Endothelial cell of umbilical vein (primary cell): ENCODE data around the gene INHA. TPM values are rescaled to one million over a fixed set of nuclear protein-coding genes. Genes with fewer than 3 reads are reported as not detected.

Experiments
- BruUV-seq: library from RNA; stranded (reverse); fragments of 400-500 nt; replicated peaks from 2 replicates; lab custom pipeline; 2021; lab: Mats Ljungman, UMichigan
- CTCF ChIA-PET: fragments of 300-600, 350-600 bp; sonication (Branson Sonifier 250); formaldehyde crosslinking; loops from one replicate; lab custom pipeline; 2021; ENCODE audit warnings: antibody characterized with exemption, inconsistent platforms; lab: Charles Lee
- POLR2A ChIA-PET: fragments of 300-600, 350-600 bp; sonication (Branson Sonifier 250); formaldehyde crosslinking; loops from one replicate; lab custom pipeline; 2021; ENCODE audit warnings: antibody characterized with exemption, inconsistent platforms; lab: Charles Lee
- DNase-seq: peaks from one replicate; pipeline ENCODE4 v3.0.0-alpha.2; 2011; ENCODE audit warnings: low read depth, low spot score
- FAIRE-seq: peaks from 2 replicates; lab custom pipeline; 2011; peaks lifted over from hg19 to GRCh38; lab: Jason Lieb, UNC
- H2AFZ ChIP-seq: 2 replicates; pipeline ENCODE4 v1.6.0; 2012; ENCODE audit warnings: low read depth, low read length, control low read depth, inconsistent platforms
- H3K27ac ChIP-seq: 2 replicates; pipeline ENCODE4 v1.5.1; 2011; ENCODE audit warnings: low read depth, mild to moderate bottlenecking, control low read depth, low read length, moderate library complexity; ENCODE audit not compliant: insufficient read depth
- H3K27me3 ChIP-seq, 2 experiments: 2 replicates each; pipeline versions ENCODE4 v1.6.0 to v1.6.1; 2011; ENCODE audit warnings: low read length in 2 of 2, mixed read lengths in 1 of 2; ENCODE audit not compliant: control insufficient read depth in 2 of 2, insufficient read depth in 2 of 2
- H3K36me3 ChIP-seq, 2 experiments: 2 replicates in 1 of 2; 3 replicates in 1 of 2; pipeline ENCODE4 v1.5.1; 2011; ENCODE audit warnings: low read length in 2 of 2, mild to moderate bottlenecking in 1 of 2, moderate library complexity in 1 of 2; ENCODE audit not compliant: control insufficient read depth in 2 of 2, insufficient read depth in 2 of 2; ENCODE audit errors: extremely low read depth in 1 of 2
- H3K4me1 ChIP-seq: 3 replicates; pipeline ENCODE4 v1.5.1; 2011; ENCODE audit warnings: mild to moderate bottlenecking, low read length; ENCODE audit not compliant: control insufficient read depth, insufficient read depth; ENCODE audit errors: extremely low read depth
- H3K4me2 ChIP-seq: 2 replicates; pipeline ENCODE4 v1.6.1; 2011; ENCODE audit warnings: low read length, control low read depth, mixed read lengths; ENCODE audit not compliant: insufficient read depth
- H3K4me3 ChIP-seq, 3 experiments: fragments of 200-600 bp in 1 of 3; sonication (generic), shearing (Covaris generic) in 1 of 3; replicated peaks in 1 of 3; 2 replicates each; pipeline ENCODE4 v1.5.1; 2011 to 2016; ENCODE audit warnings: control low read depth in 3 of 3, low read length in 3 of 3, mild to moderate bottlenecking in 2 of 3, inconsistent platforms in 1 of 3, low read depth in 1 of 3, moderate library complexity in 1 of 3; ENCODE audit not compliant: insufficient read depth in 1 of 3
- H3K79me2 ChIP-seq: 2 replicates; pipeline ENCODE4 v1.6.0; 2012; ENCODE audit warnings: low read length, inconsistent platforms; ENCODE audit not compliant: control insufficient read depth, insufficient read depth
- H3K9ac ChIP-seq: replicated peaks from 2 replicates; pipeline ENCODE3; 2011; ENCODE audit warnings: low read length, control low read depth; ENCODE audit not compliant: insufficient read depth; ENCODE audit errors: extremely low read depth
- H3K9me1 ChIP-seq: replicated peaks from 3 replicates; pipeline ENCODE4 v1.6.0; 2011; ENCODE audit warnings: mild to moderate bottlenecking, low read length; ENCODE audit not compliant: control insufficient read depth, insufficient read depth; ENCODE audit errors: extremely low read depth
- H3K9me3 ChIP-seq: replicated peaks from 2 replicates; pipeline ENCODE4 v1.5.1; 2012; ENCODE audit warnings: low read length, inconsistent platforms; ENCODE audit not compliant: control insufficient read depth, insufficient read depth
- H4K20me1 ChIP-seq: replicated peaks from 2 replicates; pipeline ENCODE3; 2011; ENCODE audit warnings: mild to moderate bottlenecking, low read length; ENCODE audit not compliant: control insufficient read depth, insufficient read depth; ENCODE audit errors: extremely low read depth
- CTCF ChIP-seq, 2 donors: IDR thresholded peaks; 1 replicate in 1 of 2; 2 replicates in 1 of 2; pipeline ENCODE4 v1.5.1; 2011; ENCODE audit warnings: low read length in 2 of 2, mild to moderate bottlenecking in 2 of 2, moderate library complexity in 2 of 2, control low read depth in 1 of 2, inconsistent platforms in 1 of 2, low read depth in 1 of 2; ENCODE audit not compliant: insufficient read depth in 1 of 2; ENCODE audit errors: extremely low read depth in 1 of 2
- EZH2 ChIP-seq: IDR thresholded peaks from 2 replicates; pipeline ENCODE4 v1.6.1; 2012; ENCODE audit warnings: borderline replicate concordance, low read depth, mild to moderate bottlenecking, moderate library complexity, low read length, inconsistent platforms; ENCODE audit not compliant: severe bottlenecking
- FOS ChIP-seq: IDR thresholded peaks from 2 replicates; pipeline ENCODE4 v1.6.1; 2011; ENCODE audit warnings: mild to moderate bottlenecking, low read length, moderate library complexity, borderline replicate concordance; ENCODE audit not compliant: insufficient read depth
- GATA2 ChIP-seq: IDR thresholded peaks from 2 replicates; pipeline ENCODE4 v1.7.0; 2011; ENCODE audit warnings: low read depth, mild to moderate bottlenecking, moderate library complexity, mixed read lengths, low read length; ENCODE audit not compliant: insufficient read length, insufficient read depth
- JUN ChIP-seq: IDR thresholded peaks from 2 replicates; pipeline ENCODE4 v1.6.1; 2011; ENCODE audit warnings: borderline replicate concordance, low read depth; ENCODE audit not compliant: insufficient read length, insufficient read depth
- MAX ChIP-seq: IDR thresholded peaks from 2 replicates; pipeline ENCODE4 v1.6.1; 2011; ENCODE audit not compliant: insufficient read depth, insufficient read length
- MYC ChIP-seq: IDR thresholded peaks from one replicate; pipeline ENCODE4 v1.6.1; 2011; ENCODE audit warnings: mild to moderate bottlenecking, low read depth, low read length
- POLR2A ChIP-seq: IDR thresholded peaks from 2 replicates; pipeline ENCODE4 v1.6.1; 2012; ENCODE audit warnings: low read depth, mild to moderate bottlenecking, control low read depth, low read length
- POLR2AphosphoS5 ChIP-seq: IDR thresholded peaks from 2 replicates; pipeline ENCODE4 v1.6.1; 2012; ENCODE audit warnings: low read depth, mild to moderate bottlenecking, control low read depth, low read length, moderate library complexity; ENCODE audit not compliant: insufficient read depth
- dilution Hi-C: fragments of 300-500 bp; cut with MboI; formaldehyde crosslinking; loops from one replicate; pipeline ENCODE4 v1.15.0; 2019; ENCODE audit warnings: low sequenced_read_pairs; ENCODE audit not compliant: extremely low pct_ligation_motif_present
- intact Hi-C: fragments of 100-400 bp; cut with micrococcal nuclease; formaldehyde crosslinking; loops from one replicate; pipeline ENCODE4 v1.10.0; 2022
- polyA plus RNA-seq, 4 experiments: library from polyadenylated mRNA; depleted of rRNA in 3 of 4; stranded (reverse) in 3 of 4; unstranded in 1 of 4; fragments of >200 nt; gene quantifications; 2 replicates each; pipeline versions ENCODE4 v1.2.1 to v1.2.3, GENCODE V29; 2011 to 2012; ENCODE audit warnings: missing spikeins in 1 of 4
- total RNA-seq: library from RNA; stranded (reverse); gene quantifications from 2 replicates; pipeline ENCODE4 v1.2.3, GENCODE V29; 2021

The INHA gene
- total and polyA plus RNA-seq, 2 donors (not counting 3 experiments of a cell fraction or from before 2014, with no cell fraction given), result 0.06 TPM; not detected in 1

GRCh38 chr2:219620546-219620945 lies 48.4 kb downstream of the INHA start:
- dilution Hi-C loops (no loop called here), intact Hi-C loops (no loop called here)
- no TSS peak for BruUV-seq
- no peak overlapping the region for H3K4me2 ChIP-seq
- no peak overlapping the region for H2AFZ ChIP-seq
- ChIA-PET POLR2A (no interaction called here), CTCF (interaction anchor here (1.3 kb wide), 1 partner anchor 111 kb away, joined by 5 read pairs; no protein-coding TSS in a partner anchor)
- H3K4me3 ChIP-seq, result no peak overlapping the region
- no peaks in the 10 kb centered on the region for H3K4me1 ChIP-seq
- no peak overlapping the region for H3K9ac ChIP-seq
- no peak for FAIRE-seq
- TF ChIP-seq POLR2AphosphoS5, result no peak
- TF ChIP-seq CTCF (IDR thresholded peaks at IDR 0.05; ENCODE audit: extremely low read depth in 1 of 2, insufficient read depth in 1 of 2, low read depth in 1 of 2, low read length in 2 of 2), result no peak
- TF ChIP-seq FOS, result no peak
- no peak for TF ChIP-seq MYC
- TF ChIP-seq GATA2, result no peak
- TF ChIP-seq EZH2, result no peak
- no peak for TF ChIP-seq JUN
- no peak for TF ChIP-seq MAX
- TF ChIP-seq POLR2A, result no peak
- no peak overlapping the region for H3K27ac ChIP-seq
- no peaks in the 10 kb centered on the region for H3K9me3 ChIP-seq
- DNase-seq, result no peak
- no peaks in the 10 kb centered on the region for H4K20me1 ChIP-seq
- H3K9me1 ChIP-seq, result no peaks in the 10 kb centered on the region
- peaks cover 0 to 5% of the 10 kb centered on the region in 2 experiments for H3K36me3 ChIP-seq
- H3K27me3 ChIP-seq, result peaks cover 2 to 5% of the 10 kb centered on the region in 2 experiments
- H3K79me2 ChIP-seq, result no peaks in the 10 kb centered on the region
